Measurements from ENCODE around the gene KCTD17. TPM values are rescaled to one million over a fixed set of nuclear protein-coding genes. Genes with fewer than 3 reads are reported as not detected.
A peak's percentile ranks its signal among the peaks of the same experiment; 100 is the strongest.

The KCTD17 gene
- total RNA-seq, 1 experiment from 2014 or later: 11.7 TPM

DNA sequence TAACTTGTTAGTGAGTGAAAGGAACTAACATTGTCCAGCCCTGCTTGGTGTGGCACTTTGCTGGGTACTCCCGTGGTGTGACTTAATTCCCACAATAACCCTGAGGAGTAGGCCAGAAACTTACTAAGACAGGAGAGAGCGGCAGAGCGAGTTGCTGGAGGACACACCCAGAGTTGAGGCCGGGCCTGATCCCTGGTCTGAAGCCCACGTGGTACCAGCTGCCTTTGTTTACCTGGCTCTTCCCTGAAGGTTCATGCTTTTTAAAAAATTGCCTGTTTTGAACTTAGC lies 31.4 kb upstream of the KCTD17 start:
- intact Hi-C loops (cut with micrococcal nuclease): no loop called here
- TSS peak; percentile 52 for BruUV-seq (replicated peaks)
- no peak for TF ChIP-seq CTCF (IDR thresholded peaks at IDR 0.05; ENCODE audit: unreplicated experiment)
- DNase-seq (ENCODE audit: unreplicated experiment): peak; percentile 58
- Mint-ChIP-seq H3K4me3 (ENCODE audit: unreplicated experiment) (peak overlapping the region; percentile 91), H3K27me3 (ENCODE audit: insufficient read depth, unreplicated experiment) (no peaks in the 10 kb centered on the region), H3K9me3 (ENCODE audit: unreplicated experiment) (no peaks in the 10 kb centered on the region), H3K4me1 (ENCODE audit: insufficient read depth, unreplicated experiment) (peaks cover 27% of the 10 kb centered on the region), H3K27ac (ENCODE audit: low read depth, unreplicated experiment) (peak overlapping the region; percentile 88), H3K36me3 (ENCODE audit: insufficient read depth, unreplicated experiment) (peaks cover 12% of the 10 kb centered on the region)
- CTCF ChIA-PET: interaction anchor here (0.6 to 2.0 kb wide), 8 partner anchors 10 to 32 kb away, joined by 3 to 11 read pairs (median 4); no protein-coding TSS in a partner anchor
- POLR2A ChIA-PET: interaction anchor here (0.6 to 5.6 kb wide), 9 partner anchors 11 to 491 kb away, joined by 3 to 95 read pairs (median 7); partner anchors contain the start of genes EIF3D and IFT27

DNA sequence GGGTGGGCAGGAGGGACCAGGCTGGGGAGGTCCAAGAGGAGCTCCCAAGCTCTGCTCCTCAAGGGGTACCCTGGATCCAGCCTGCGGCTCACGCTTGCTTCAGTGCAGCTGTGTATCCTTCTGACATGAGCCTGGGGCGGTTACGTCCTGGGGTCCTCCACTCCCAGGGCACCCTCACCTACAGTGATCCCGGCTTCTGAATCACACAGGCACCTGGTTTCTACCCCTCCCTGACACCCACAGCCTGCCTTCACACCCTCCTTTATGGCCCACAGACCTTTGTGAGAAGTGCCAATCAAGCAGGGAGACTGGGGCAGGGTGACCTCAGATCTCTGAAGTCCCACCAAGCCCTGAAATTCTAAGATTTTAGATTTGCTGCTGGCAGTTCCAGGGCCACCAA lies 30.5 kb upstream of the KCTD17 start:
- Mint-ChIP-seq H3K4me1 (ENCODE audit: insufficient read depth, unreplicated experiment) (peaks cover 30% of the 10 kb centered on the region), H3K9me3 (ENCODE audit: unreplicated experiment) (no peaks in the 10 kb centered on the region), H3K27me3 (ENCODE audit: insufficient read depth, unreplicated experiment) (no peaks in the 10 kb centered on the region), H3K36me3 (ENCODE audit: insufficient read depth, unreplicated experiment) (peaks cover 12% of the 10 kb centered on the region), H3K27ac (ENCODE audit: low read depth, unreplicated experiment) (no peak overlapping the region), H3K4me3 (ENCODE audit: unreplicated experiment) (no peak overlapping the region)
- intact Hi-C loops (cut with micrococcal nuclease): no loop called here
- TF ChIP-seq CTCF (IDR thresholded peaks at IDR 0.05; ENCODE audit: unreplicated experiment): no peak
- ChIA-PET POLR2A (interaction anchor here (2.1 to 5.6 kb wide), 2 partner anchors 10 to 492 kb away, joined by 10 to 95 read pairs; partner anchors contain the start of gene EIF3D), CTCF (interaction anchor here (0.6 to 2.4 kb wide), 10 partner anchors 11 to 1668 kb away, joined by 3 to 20 read pairs (median 4); no protein-coding TSS in a partner anchor)
- no TSS peak for BruUV-seq (replicated peaks)
- DNase-seq (ENCODE audit: unreplicated experiment): no peak

- Mint-ChIP-seq H3K36me3 (ENCODE audit: insufficient read depth, unreplicated experiment) (peaks cover 18% of the 10 kb centered on the region), H3K27ac (ENCODE audit: low read depth, unreplicated experiment) (no peak overlapping the region), H3K9me3 (ENCODE audit: unreplicated experiment) (no peaks in the 10 kb centered on the region), H3K4me1 (ENCODE audit: insufficient read depth, unreplicated experiment) (peaks cover 27% of the 10 kb centered on the region), H3K27me3 (ENCODE audit: insufficient read depth, unreplicated experiment) (no peaks in the 10 kb centered on the region), H3K4me3 (ENCODE audit: unreplicated experiment) (peak overlapping the region; percentile 55)
- no TSS peak for BruUV-seq (replicated peaks)
- ChIA-PET CTCF (interaction anchor here (0.5 to 2.4 kb wide), 12 partner anchors 10 to 1668 kb away, joined by 3 to 20 read pairs (median 3); no protein-coding TSS in a partner anchor), POLR2A (interaction anchor here (5.6 kb wide), 1 partner anchor 9 kb away, joined by 95 read pairs; no protein-coding TSS in a partner anchor)
- DNase-seq (ENCODE audit: unreplicated experiment): peak; percentile 50
- peak; percentile 78 for TF ChIP-seq CTCF (IDR thresholded peaks at IDR 0.05; ENCODE audit: unreplicated experiment)
- intact Hi-C loops (cut with micrococcal nuclease): no loop called here
These were observed 29.6 kb upstream of the KCTD17 start for GRCh38 chr22:37021710-37022482.

DNA sequence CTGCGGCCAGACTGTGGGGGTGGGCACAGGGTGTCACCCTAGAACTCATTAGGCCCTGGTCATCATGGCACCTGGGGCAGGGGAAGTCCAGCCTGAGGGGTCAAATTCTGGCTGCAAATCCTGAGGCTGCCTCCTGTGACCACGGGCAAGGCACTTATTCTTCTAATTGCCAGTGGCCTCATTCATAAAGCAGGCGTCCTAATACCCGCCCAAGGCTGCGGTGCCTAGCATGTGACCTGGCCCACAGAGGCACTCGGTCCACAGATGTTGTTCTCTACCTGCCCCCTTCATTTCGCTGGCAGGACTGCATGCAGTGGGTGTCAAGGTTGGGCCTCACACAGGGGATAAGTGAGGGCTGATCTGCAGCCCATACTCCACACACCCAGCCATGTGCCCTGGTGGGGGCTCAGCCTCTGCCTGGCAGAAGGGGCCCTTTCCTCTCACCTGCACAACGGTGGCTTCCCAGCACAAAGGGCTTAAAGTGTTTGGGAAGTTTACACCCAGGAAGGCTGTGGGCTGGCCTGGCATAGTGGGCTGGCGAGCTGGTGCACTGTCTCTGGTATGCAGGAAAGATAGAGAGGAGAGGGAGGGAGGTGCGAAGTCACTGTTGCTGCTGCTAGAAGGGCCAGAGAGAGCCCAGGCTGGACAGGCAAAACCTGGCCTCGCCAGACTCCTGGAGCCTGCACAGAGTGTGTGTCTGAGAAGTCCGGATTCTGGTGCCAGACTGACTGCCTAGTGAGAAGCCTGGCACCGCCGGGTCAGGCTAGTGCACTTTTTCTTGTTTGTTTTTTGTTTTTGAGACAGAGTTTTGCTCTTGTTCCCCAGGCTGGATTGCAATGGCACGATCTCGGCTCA lies 28.8 kb upstream of the KCTD17 start:
- ChIA-PET POLR2A (interaction anchor here (5.6 kb wide), 1 partner anchor 9 kb away, joined by 95 read pairs; no protein-coding TSS in a partner anchor), CTCF (interaction anchor here (0.6 to 2.4 kb wide), 5 partner anchors 9 to 236 kb away, joined by 3 to 20 read pairs (median 5); no protein-coding TSS in a partner anchor)
- no TSS peak for BruUV-seq (replicated peaks)
- TF ChIP-seq CTCF (IDR thresholded peaks at IDR 0.05; ENCODE audit: unreplicated experiment): no peak
- Mint-ChIP-seq H3K9me3 (ENCODE audit: unreplicated experiment) (no peaks in the 10 kb centered on the region), H3K4me3 (ENCODE audit: unreplicated experiment) (no peak overlapping the region), H3K4me1 (ENCODE audit: insufficient read depth, unreplicated experiment) (peaks cover 20% of the 10 kb centered on the region), H3K27me3 (ENCODE audit: insufficient read depth, unreplicated experiment) (no peaks in the 10 kb centered on the region), H3K27ac (ENCODE audit: low read depth, unreplicated experiment) (no peak overlapping the region), H3K36me3 (ENCODE audit: insufficient read depth, unreplicated experiment) (peaks cover 24% of the 10 kb centered on the region)
- no peak for DNase-seq (ENCODE audit: unreplicated experiment)
- intact Hi-C loops (cut with micrococcal nuclease): no loop called here
